ENCODE data around the gene CHSY1. TPM values are rescaled to one million over a fixed set of nuclear protein-coding genes. Genes with fewer than 3 reads are reported as not detected.

The CHSY1 gene
- total RNA-seq, 2 experiments from 2014 or later, result 50.5 to 59.4 TPM

- H3K4me1 Mint-ChIP-seq, result peaks cover 40% of the 10 kb centered on the region
- no peak for ATAC-seq
- peaks cover 26% of the 10 kb centered on the region for H3K36me3 Mint-ChIP-seq
- H3K4me3 Mint-ChIP-seq, result no peak overlapping the region
- H3K9me3 Mint-ChIP-seq (ENCODE audit: low read depth), result no peaks in the 10 kb centered on the region
- H3K27ac Mint-ChIP-seq, result peak overlapping the region; percentile 12
- H3K27me3 Mint-ChIP-seq, result no peaks in the 10 kb centered on the region
- CTCF ChIA-PET, result interaction anchor here (0.9 to 1.0 kb wide), 2 partner anchors 20 to 82 kb away, joined by 3 read pairs; no protein-coding TSS in a partner anchor
- no peak for DNase-seq
Measured at GRCh38 chr15:101172501-101173071, 79.3 kb downstream of the CHSY1 start.

DNA sequence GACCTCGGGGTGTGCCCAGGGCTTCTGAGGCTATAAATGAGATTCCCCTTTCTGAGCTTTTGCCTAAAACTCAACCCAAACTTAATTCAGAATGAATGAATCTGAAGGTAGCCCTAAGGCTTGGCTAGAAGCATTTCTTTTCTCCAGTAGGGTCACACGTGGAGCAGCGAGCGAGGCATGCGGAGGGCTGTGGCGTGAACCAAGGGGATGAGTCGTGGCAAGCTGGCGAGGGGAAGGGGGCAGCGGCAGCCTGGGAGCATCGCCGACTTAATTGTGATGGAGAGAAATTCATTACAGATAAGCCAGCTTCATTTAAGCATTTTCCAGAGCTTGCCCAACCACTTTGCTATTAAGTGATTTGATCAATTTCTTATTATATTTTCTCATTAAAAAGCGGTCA, 79.9 kb downstream of the CHSY1 start:
- no peak for ATAC-seq
- no peak for DNase-seq
- Mint-ChIP-seq H3K4me1 (peaks cover 44% of the 10 kb centered on the region), H3K36me3 (peaks cover 27% of the 10 kb centered on the region), H3K27ac (no peak overlapping the region), H3K9me3 (ENCODE audit: low read depth) (peaks cover 4% of the 10 kb centered on the region), H3K4me3 (no peak overlapping the region), H3K27me3 (no peaks in the 10 kb centered on the region)
- CTCF ChIA-PET, result interaction anchor here (0.9 to 1.0 kb wide), 2 partner anchors 20 to 82 kb away, joined by 3 read pairs; no protein-coding TSS in a partner anchor

DNA sequence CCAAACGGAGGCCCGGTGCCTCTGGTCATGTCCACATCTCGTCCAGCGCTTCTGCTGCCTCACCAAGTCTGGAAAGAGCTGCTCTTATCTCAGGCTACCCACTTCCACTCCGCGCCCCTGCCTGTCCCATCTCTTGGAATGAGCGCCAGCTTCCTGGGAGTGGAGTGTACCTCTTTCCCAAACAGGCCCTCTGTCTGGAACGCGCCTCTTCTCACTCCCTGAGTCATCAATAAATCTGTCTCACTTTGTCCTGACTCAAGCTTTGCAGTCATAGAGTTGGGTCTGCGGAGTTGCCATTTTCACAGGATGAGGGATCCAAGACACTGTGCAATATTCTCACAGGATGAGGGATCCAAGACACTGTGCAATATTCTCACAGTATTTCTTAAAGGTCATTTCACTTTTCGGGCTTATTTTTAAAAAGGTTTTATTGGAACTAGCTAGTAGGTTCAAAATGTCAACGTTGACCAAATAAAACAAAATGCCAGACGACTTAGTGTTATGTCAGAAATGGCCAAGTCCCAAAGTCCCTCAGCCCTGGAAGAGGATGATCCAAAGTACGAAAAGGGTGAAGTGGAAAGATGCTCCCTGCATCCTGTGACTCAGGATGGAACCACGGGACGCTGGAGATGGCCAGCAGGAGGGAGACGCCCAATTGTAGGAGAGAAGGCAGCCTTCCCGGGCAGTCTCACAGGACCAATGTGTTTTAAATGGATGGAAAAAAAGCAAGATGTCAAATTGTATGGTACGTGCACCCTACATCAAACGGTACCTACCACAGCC, 81.1 kb downstream of the CHSY1 start:
- H3K9me3 Mint-ChIP-seq (ENCODE audit: low read depth), result peaks cover 13% of the 10 kb centered on the region
- H3K36me3 Mint-ChIP-seq, result peaks cover 32% of the 10 kb centered on the region
- CTCF ChIA-PET, result no interaction called here
- H3K4me1 Mint-ChIP-seq, result peaks cover 43% of the 10 kb centered on the region
- H3K27ac Mint-ChIP-seq, result no peak overlapping the region
- no peak for ATAC-seq
- H3K27me3 Mint-ChIP-seq, result no peaks in the 10 kb centered on the region
- no peak overlapping the region for H3K4me3 Mint-ChIP-seq
- DNase-seq, result no peak

GRCh38 chr15:101169495-101170071, 82.3 kb downstream of the CHSY1 start:
- DNase-seq (no peak), ATAC-seq (no peak)
- Mint-ChIP-seq H3K9me3 (ENCODE audit: low read depth) (peaks cover 15% of the 10 kb centered on the region), H3K27me3 (no peaks in the 10 kb centered on the region), H3K4me1 (peaks cover 42% of the 10 kb centered on the region), H3K36me3 (peaks cover 35% of the 10 kb centered on the region), H3K4me3 (no peak overlapping the region), H3K27ac (peak overlapping the region; percentile 90)
- CTCF ChIA-PET, result interaction anchor here (1.7 kb wide), 1 partner anchor 14 kb away, joined by 3 read pairs; no protein-coding TSS in a partner anchor

GRCh38 chr15:101168898-101169494, 82.9 kb downstream of the CHSY1 start:
- H3K4me3 Mint-ChIP-seq, result peak overlapping the region; percentile 45
- ATAC-seq (no peak), DNase-seq (no peak)
- peaks cover 21% of the 10 kb centered on the region for H3K9me3 Mint-ChIP-seq (ENCODE audit: low read depth)
- H3K27me3 Mint-ChIP-seq, result no peaks in the 10 kb centered on the region
- H3K36me3 Mint-ChIP-seq, result peaks cover 35% of the 10 kb centered on the region
- CTCF ChIA-PET, result interaction anchor here (1.0 to 2.6 kb wide), 6 partner anchors 14 to 79 kb away, joined by 3 to 7 read pairs (median 4); no protein-coding TSS in a partner anchor
- peaks cover 39% of the 10 kb centered on the region for H3K4me1 Mint-ChIP-seq
- H3K27ac Mint-ChIP-seq, result peak overlapping the region; percentile 90

GRCh38 chr15:101168463-101168824, 83.4 kb downstream of the CHSY1 start:
- CTCF ChIA-PET, result interaction anchor here (0.9 to 2.6 kb wide), 9 partner anchors 9 to 121 kb away, joined by 3 to 7 read pairs (median 4); no protein-coding TSS in a partner anchor
- peaks cover 26% of the 10 kb centered on the region for H3K9me3 Mint-ChIP-seq (ENCODE audit: low read depth)
- ATAC-seq, result no peak
- H3K4me3 Mint-ChIP-seq, result peak overlapping the region; percentile 45
- H3K36me3 Mint-ChIP-seq, result peaks cover 36% of the 10 kb centered on the region
- peak; percentile 61 for DNase-seq
- H3K27me3 Mint-ChIP-seq, result no peaks in the 10 kb centered on the region
- H3K4me1 Mint-ChIP-seq, result peaks cover 38% of the 10 kb centered on the region
- peak overlapping the region; percentile 90 for H3K27ac Mint-ChIP-seq

DNA sequence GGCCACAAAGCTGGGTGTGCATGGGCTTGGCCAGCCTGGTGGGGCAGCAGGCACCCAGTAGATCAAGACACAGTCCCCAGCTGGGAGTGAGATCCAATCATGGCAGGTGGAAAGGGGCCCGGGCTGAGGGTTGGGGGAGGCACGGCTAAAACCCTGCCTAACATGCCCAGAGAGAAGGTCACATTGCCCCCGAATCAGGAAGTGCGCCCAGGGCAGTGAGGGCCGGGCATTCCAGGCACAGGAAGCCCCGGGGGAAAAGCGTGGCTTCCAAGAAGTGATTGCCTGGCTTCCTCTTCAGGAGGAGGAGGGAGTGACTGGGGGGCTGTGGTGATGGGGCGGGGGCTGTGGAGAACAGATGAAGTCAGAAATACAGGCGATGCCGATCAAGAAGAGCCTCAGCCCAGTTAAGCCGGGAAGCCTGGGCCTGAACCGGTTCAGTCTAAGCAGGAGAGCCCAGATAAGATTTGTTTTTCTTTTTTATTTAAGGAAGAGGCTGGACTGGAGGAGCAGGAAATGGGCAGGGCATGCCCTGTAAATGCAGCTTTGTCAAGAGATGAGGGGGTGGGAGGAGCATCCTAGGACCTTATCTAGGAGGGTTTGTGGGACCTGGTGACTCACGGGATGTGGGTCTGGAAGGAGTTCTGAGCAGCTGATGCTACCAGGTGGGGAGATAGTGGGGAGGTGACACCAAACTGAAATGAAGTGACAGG, 83.9 kb downstream of the CHSY1 start:
- H3K9me3 Mint-ChIP-seq (ENCODE audit: low read depth), result peaks cover 27% of the 10 kb centered on the region
- H3K36me3 Mint-ChIP-seq, result peaks cover 37% of the 10 kb centered on the region
- ATAC-seq (peak; percentile 96), DNase-seq (peak; percentile 93)
- H3K27me3 Mint-ChIP-seq, result no peaks in the 10 kb centered on the region
- peak overlapping the region; percentile 45 for H3K4me3 Mint-ChIP-seq
- H3K27ac Mint-ChIP-seq, result peak overlapping the region; percentile 90
- H3K4me1 Mint-ChIP-seq, result peaks cover 39% of the 10 kb centered on the region
- CTCF ChIA-PET, result interaction anchor here (0.9 to 2.6 kb wide), 11 partner anchors 8 to 121 kb away, joined by 3 to 7 read pairs (median 4); no protein-coding TSS in a partner anchor

GRCh38 chr15:101167411-101167752, 84.5 kb downstream of the CHSY1 start:
- Mint-ChIP-seq H3K4me1 (peaks cover 37% of the 10 kb centered on the region), H3K9me3 (ENCODE audit: low read depth) (peaks cover 27% of the 10 kb centered on the region), H3K36me3 (peaks cover 37% of the 10 kb centered on the region), H3K4me3 (peak overlapping the region; percentile 45), H3K27me3 (no peaks in the 10 kb centered on the region), H3K27ac (peak overlapping the region; percentile 90)
- CTCF ChIA-PET, result interaction anchor here (0.5 to 2.6 kb wide), 9 partner anchors 14 to 122 kb away, joined by 3 to 7 read pairs (median 4); no protein-coding TSS in a partner anchor
- no peak for DNase-seq
- ATAC-seq, result no peak

- Mint-ChIP-seq H3K27ac (no peak overlapping the region), H3K36me3 (peaks cover 39% of the 10 kb centered on the region), H3K9me3 (ENCODE audit: low read depth) (peaks cover 27% of the 10 kb centered on the region), H3K27me3 (no peaks in the 10 kb centered on the region), H3K4me3 (no peak overlapping the region), H3K4me1 (peaks cover 47% of the 10 kb centered on the region)
- no peak for DNase-seq
- CTCF ChIA-PET, result interaction anchor here (1.1 to 1.7 kb wide), 5 partner anchors 9 to 92 kb away, joined by 3 to 5 read pairs (median 4); no protein-coding TSS in a partner anchor
- no peak for ATAC-seq
Measured at GRCh38 chr15:101165905-101166471, 85.9 kb downstream of the CHSY1 start.

GRCh38 chr15:101162701-101163483, 89.0 kb downstream of the CHSY1 start:
- ATAC-seq (no peak), DNase-seq (no peak)
- Mint-ChIP-seq H3K27ac (no peak overlapping the region), H3K36me3 (peaks cover 41% of the 10 kb centered on the region), H3K9me3 (ENCODE audit: low read depth) (peaks cover 27% of the 10 kb centered on the region), H3K27me3 (no peaks in the 10 kb centered on the region), H3K4me3 (no peak overlapping the region), H3K4me1 (peaks cover 50% of the 10 kb centered on the region)
- CTCF ChIA-PET, result no interaction called here

GRCh38 chr15:101161656-101162055, 90.2 kb downstream of the CHSY1 start:
- H3K27ac Mint-ChIP-seq, result peak overlapping the region; percentile 52
- peaks cover 33% of the 10 kb centered on the region for H3K36me3 Mint-ChIP-seq
- peak overlapping the region; percentile 27 for H3K4me3 Mint-ChIP-seq
- H3K27me3 Mint-ChIP-seq, result no peaks in the 10 kb centered on the region
- DNase-seq (peak; percentile 61), ATAC-seq (peak; percentile 73)
- peaks cover 39% of the 10 kb centered on the region for H3K4me1 Mint-ChIP-seq
- CTCF ChIA-PET, result interaction anchor here (0.8 kb wide), 1 partner anchor 33 kb away, joined by 3 read pairs; no protein-coding TSS in a partner anchor
- peaks cover 20% of the 10 kb centered on the region for H3K9me3 Mint-ChIP-seq (ENCODE audit: low read depth)

Measured in activated CD8-positive, alpha-beta memory T cell treated with anti-CD3 and anti-CD28 coated beads, Interleukin-2, amount 10 ng/mL, durations not matched to agents 7 days and 5 days (primary cell).